Keratinocyte (primary cell): ENCODE measurements around the gene CAPN2. TPM values are rescaled to one million over a fixed set of nuclear protein-coding genes. Genes with fewer than 3 reads are reported as not detected.

Experiments
- DNase-seq: peaks from one replicate; pipeline ENCODE4 v3.0.0-alpha.2; 2011; ENCODE audit warnings: low read depth, missing footprints, low spot score
- FAIRE-seq: peaks from 2 replicates; lab custom pipeline; 2011; peaks lifted over from hg19 to GRCh38; lab: Jason Lieb, UNC
- H2AFZ ChIP-seq: 2 replicates; pipeline ENCODE4 v1.6.0; 2012; ENCODE audit warnings: low read length, control low read depth, inconsistent platforms; ENCODE audit not compliant: control insufficient read depth
- H3K27ac ChIP-seq: 2 replicates; pipeline ENCODE4 v1.5.1; 2011; ENCODE audit warnings: low read length; ENCODE audit not compliant: control insufficient read depth, insufficient read depth
- H3K27me3 ChIP-seq: 3 replicates; pipeline ENCODE4 v1.6.0; 2011; ENCODE audit warnings: low read length; ENCODE audit not compliant: control insufficient read depth, insufficient read depth; ENCODE audit errors: extremely low read depth
- H3K36me3 ChIP-seq, 2 experiments: 2 replicates in 1 of 2; 3 replicates in 1 of 2; pipeline ENCODE4 v1.5.1; 2011; ENCODE audit warnings: low read length in 2 of 2, mild to moderate bottlenecking in 1 of 2; ENCODE audit not compliant: control insufficient read depth in 2 of 2, insufficient read depth in 2 of 2; ENCODE audit errors: extremely low read depth in 1 of 2
- H3K4me1 ChIP-seq: 3 replicates; pipeline ENCODE4 v1.5.1; 2011; ENCODE audit warnings: low read length; ENCODE audit not compliant: control insufficient read depth, insufficient read depth; ENCODE audit errors: extremely low read depth
- H3K4me2 ChIP-seq: 3 replicates; pipeline ENCODE4 v1.6.0; 2011; ENCODE audit warnings: low read depth, low read length; ENCODE audit not compliant: control insufficient read depth, insufficient read depth; ENCODE audit errors: extremely low read depth
- H3K4me3 ChIP-seq, 3 experiments: fragments of 200-600 bp in 1 of 3; sonication (generic) in 1 of 3; 2 replicates in 2 of 3; 3 replicates in 1 of 3; pipeline ENCODE4 v1.5.1; 2011 to 2016; ENCODE audit warnings: low read length in 3 of 3, mild to moderate bottlenecking in 3 of 3, control low read depth in 2 of 3, inconsistent platforms in 1 of 3, low read depth in 1 of 3, mixed read lengths in 1 of 3, mixed run types in 1 of 3, moderate library complexity in 1 of 3; ENCODE audit not compliant: control insufficient read depth in 2 of 3, insufficient read depth in 2 of 3; ENCODE audit errors: extremely low read depth in 1 of 3
- H3K79me2 ChIP-seq: 2 replicates; pipeline ENCODE4 v1.6.0; 2012; ENCODE audit warnings: low read length; ENCODE audit not compliant: control insufficient read depth, insufficient read depth
- H3K9ac ChIP-seq: 3 replicates; pipeline ENCODE4 v1.6.0; 2011; ENCODE audit warnings: low read length; ENCODE audit not compliant: control insufficient read depth, insufficient read depth; ENCODE audit errors: extremely low read depth
- H3K9me1 ChIP-seq: 3 replicates; pipeline ENCODE4 v1.6.0; 2011; ENCODE audit warnings: low read length; ENCODE audit not compliant: control insufficient read depth, insufficient read depth; ENCODE audit errors: extremely low read depth
- H3K9me3 ChIP-seq: 2 replicates; pipeline ENCODE4 v1.5.1; 2012; ENCODE audit warnings: low read depth, low read length; ENCODE audit not compliant: control insufficient read depth
- H4K20me1 ChIP-seq: 3 replicates; pipeline ENCODE4 v1.6.0; 2011; ENCODE audit warnings: low read length; ENCODE audit not compliant: control insufficient read depth, insufficient read depth; ENCODE audit errors: extremely low read depth
- EZH2 ChIP-seq: IDR thresholded peaks from one replicate; pipeline ENCODE4 v1.6.1; 2012; ENCODE audit warnings: inconsistent platforms, mild to moderate bottlenecking, low read length, moderate library complexity
- dilution Hi-C: fragments of 300-500 bp; cut with MboI; formaldehyde crosslinking; loops from one replicate; pipeline ENCODE4 v1.7.0; 2020; ENCODE audit warnings: low sequenced_read_pairs; ENCODE audit not compliant: extremely low pct_ligation_motif_present
- polyA plus RNA-seq, 5 experiments: library from polyadenylated mRNA; depleted of rRNA in 3 of 5; stranded (reverse) in 3 of 5; stranded (forward) in 1 of 5; unstranded in 1 of 5; fragments of >200 nt; gene quantifications; 1 replicate in 1 of 5; 2 replicates in 3 of 5; 3 replicates in 1 of 5; pipeline versions ENCODE4 v1.2.1 to v1.2.3, GENCODE V29; 2011 to 2012; ENCODE audit warnings: missing spikeins in 2 of 5, low read depth in 1 of 5, low replicate concordance in 1 of 5
- TF ChIP-seq, protein P1 (sequence below), 3 experiments: IDR thresholded peaks in 1 of 3; conservative IDR thresholded peaks in 1 of 3; optimal IDR thresholded peaks in 1 of 3; 2 replicates in 2 of 3; 3 replicates in 1 of 3; pipeline versions ENCODE3 to v1.5.1; 2011; ENCODE audit warnings: low read length in 3 of 3, mild to moderate bottlenecking in 3 of 3, moderate library complexity in 2 of 3, control low read depth in 1 of 3, inconsistent platforms in 1 of 3; ENCODE audit not compliant: insufficient read depth in 2 of 3; ENCODE audit errors: extremely low read depth in 1 of 3

Gene CAPN2
- polyA plus RNA-seq, 1 donor (not counting 4 experiments of a cell fraction or from before 2014, with no cell fraction given): 366 TPM

DNA sequence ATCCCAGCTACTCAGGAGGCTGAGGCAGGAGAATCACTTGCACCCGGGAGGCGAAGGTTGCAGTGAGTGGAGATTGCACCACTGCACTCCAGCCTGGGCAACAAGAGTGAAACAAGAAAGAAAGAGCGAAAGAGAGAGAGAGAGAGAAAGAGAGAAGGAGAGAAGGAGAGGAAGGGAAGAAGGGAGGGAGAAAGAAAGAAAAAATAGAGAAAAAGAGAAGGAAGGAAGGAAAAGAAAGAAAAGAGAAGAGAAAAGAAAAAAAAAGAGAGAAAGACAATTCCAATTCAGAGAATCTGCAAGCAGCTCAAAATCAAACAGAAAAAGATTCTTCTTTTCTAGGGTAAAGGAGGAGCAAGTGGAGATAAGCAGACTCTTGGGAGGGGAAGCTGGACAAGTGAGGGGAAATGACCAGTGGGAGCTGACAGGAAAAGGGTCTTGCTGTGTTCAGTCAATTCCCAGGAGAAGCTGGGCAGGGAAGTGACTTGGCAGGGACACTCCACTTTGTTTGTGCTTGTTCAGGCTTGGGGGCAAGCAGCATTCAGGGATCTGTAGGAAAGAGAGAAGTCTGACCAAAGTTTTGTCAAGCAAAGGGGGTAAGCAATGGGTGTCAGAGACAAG, 3.6 kb upstream of the CAPN2 start:
- no peak overlapping the region for H3K27ac ChIP-seq
- FAIRE-seq: peak; percentile 29
- H3K4me2 ChIP-seq: no peak overlapping the region
- no peaks in the 10 kb centered on the region for H3K9me3 ChIP-seq
- peak overlapping the region; percentile 9 for H3K9ac ChIP-seq
- H4K20me1 ChIP-seq: no peaks in the 10 kb centered on the region
- peaks cover 42% of the 10 kb centered on the region for H3K4me1 ChIP-seq
- no peaks in the 10 kb centered on the region for H3K9me1 ChIP-seq
- no peak overlapping the region for H3K4me3 ChIP-seq
- dilution Hi-C loops: no loop called here
- H3K27me3 ChIP-seq: no peaks in the 10 kb centered on the region
- TF ChIP-seq, protein P1, sequence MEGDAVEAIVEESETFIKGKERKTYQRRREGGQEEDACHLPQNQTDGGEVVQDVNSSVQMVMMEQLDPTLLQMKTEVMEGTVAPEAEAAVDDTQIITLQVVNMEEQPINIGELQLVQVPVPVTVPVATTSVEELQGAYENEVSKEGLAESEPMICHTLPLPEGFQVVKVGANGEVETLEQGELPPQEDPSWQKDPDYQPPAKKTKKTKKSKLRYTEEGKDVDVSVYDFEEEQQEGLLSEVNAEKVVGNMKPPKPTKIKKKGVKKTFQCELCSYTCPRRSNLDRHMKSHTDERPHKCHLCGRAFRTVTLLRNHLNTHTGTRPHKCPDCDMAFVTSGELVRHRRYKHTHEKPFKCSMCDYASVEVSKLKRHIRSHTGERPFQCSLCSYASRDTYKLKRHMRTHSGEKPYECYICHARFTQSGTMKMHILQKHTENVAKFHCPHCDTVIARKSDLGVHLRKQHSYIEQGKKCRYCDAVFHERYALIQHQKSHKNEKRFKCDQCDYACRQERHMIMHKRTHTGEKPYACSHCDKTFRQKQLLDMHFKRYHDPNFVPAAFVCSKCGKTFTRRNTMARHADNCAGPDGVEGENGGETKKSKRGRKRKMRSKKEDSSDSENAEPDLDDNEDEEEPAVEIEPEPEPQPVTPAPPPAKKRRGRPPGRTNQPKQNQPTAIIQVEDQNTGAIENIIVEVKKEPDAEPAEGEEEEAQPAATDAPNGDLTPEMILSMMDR (optimal IDR thresholded peaks at IDR 0.05 in 1 of 3, IDR thresholded peaks at IDR 0.05 in 1 of 3, conservative IDR thresholded peaks at IDR 0.05 in 1 of 3; ENCODE audit: extremely low read depth in 1 of 3, insufficient read depth in 2 of 3, low read length in 3 of 3): no peak
- TF ChIP-seq EZH2: no peak
- no peaks in the 10 kb centered on the region for H3K36me3 ChIP-seq
- H3K79me2 ChIP-seq: peaks cover 14% of the 10 kb centered on the region
- no peak for DNase-seq
- peak overlapping the region; percentile 32 for H2AFZ ChIP-seq

DNA sequence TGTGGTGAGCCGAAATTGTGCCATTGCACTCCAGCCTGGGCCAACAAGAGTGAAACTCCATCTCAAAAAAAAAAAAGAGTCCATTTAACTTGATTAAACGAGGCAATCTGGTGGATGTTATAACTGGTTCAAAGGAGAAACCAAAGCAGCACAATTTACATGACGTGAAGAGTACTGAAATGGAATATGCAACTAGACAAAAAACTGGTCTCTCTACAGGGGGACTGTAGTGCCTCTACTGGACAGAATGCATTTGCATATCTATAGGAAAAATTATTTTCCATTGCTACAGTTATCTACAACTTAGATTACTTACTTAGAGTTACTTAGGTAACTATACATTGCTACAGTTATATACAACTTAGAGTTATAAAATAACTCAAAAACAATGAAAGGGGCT, 2.7 kb upstream of the CAPN2 start:
- no peak overlapping the region for H3K4me3 ChIP-seq
- no peak for TF ChIP-seq EZH2
- TF ChIP-seq, protein P1 (optimal IDR thresholded peaks at IDR 0.05 in 1 of 3, IDR thresholded peaks at IDR 0.05 in 1 of 3, conservative IDR thresholded peaks at IDR 0.05 in 1 of 3; ENCODE audit: extremely low read depth in 1 of 3, insufficient read depth in 2 of 3, low read length in 3 of 3): peak in 2 of 3 experiments; percentile 21 to 42
- H2AFZ ChIP-seq: no peak overlapping the region
- no peaks in the 10 kb centered on the region for H3K9me1 ChIP-seq
- dilution Hi-C loops: no loop called here
- H3K9me3 ChIP-seq: no peaks in the 10 kb centered on the region
- peaks cover 49% of the 10 kb centered on the region for H3K4me1 ChIP-seq
- peaks cover 22% of the 10 kb centered on the region for H3K79me2 ChIP-seq
- H3K27me3 ChIP-seq: no peaks in the 10 kb centered on the region
- no peak overlapping the region for H3K4me2 ChIP-seq
- peaks cover 0 to 5% of the 10 kb centered on the region in 2 experiments for H3K36me3 ChIP-seq
- no peak overlapping the region for H3K9ac ChIP-seq
- H4K20me1 ChIP-seq: no peaks in the 10 kb centered on the region
- FAIRE-seq (no peak), DNase-seq (no peak)
- no peak overlapping the region for H3K27ac ChIP-seq
